ENCODE results near the gene GTF2F2. TPM values are rescaled to one million over a fixed set of nuclear protein-coding genes. Genes with fewer than 3 reads are reported as not detected.

Gene GTF2F2
- total RNA-seq, 1 experiment from 2014 or later: 21.7 TPM

GRCh38 chr13:45195421-45195820 lies 75.1 kb downstream of the GTF2F2 start:
- H3K27me3 ChIP-seq (ENCODE audit: control insufficient read depth, insufficient read depth, low read length): no peaks in the 10 kb centered on the region
- no peak for DNase-seq (ENCODE audit: low read depth, low spot score)
- TF ChIP-seq REST (IDR thresholded peaks at IDR 0.05; ENCODE audit: insufficient read depth in 1 of 2, low read depth in 2 of 2, low read length in 1 of 2) (no peak), CTCF (IDR thresholded peaks at IDR 0.05) (no peak), POLR2AphosphoS5 (IDR thresholded peaks at IDR 0.05; ENCODE audit: low read depth, low read length) (no peak)
- no peak overlapping the region for H3K4me3 ChIP-seq (ENCODE audit: low read depth in 2 of 2, low read length in 2 of 2)
- ChIA-PET CTCF (no interaction called here), POLR2A (no interaction called here)
- no TSS peak for BruUV-seq (replicated peaks)
- peaks cover 2% of the 10 kb centered on the region for H3K4me1 ChIP-seq (ENCODE audit: control insufficient read depth, insufficient read depth, low read length)
- no peaks in the 10 kb centered on the region for H3K9me3 ChIP-seq (ENCODE audit: control insufficient read depth, insufficient read depth, low read depth, low read length)
- intact Hi-C loops (cut with micrococcal nuclease; ENCODE audit: unreplicated experiment): no loop called here
- in situ Hi-C loops (cut with HindIII; ENCODE audit: low pct_unique_long_range_greater_than_20kb, low sequenced_read_pairs): no loop called here
- H3K27ac ChIP-seq (ENCODE audit: low read length): no peak overlapping the region
- ATAC-seq: no peak
- no peaks in the 10 kb centered on the region for H3K36me3 ChIP-seq (ENCODE audit: control insufficient read depth, insufficient read depth, low read length)

- DNase-seq (ENCODE audit: low read depth, low spot score) (no peak), ATAC-seq (no peak)
- CTCF ChIA-PET: no interaction called here
- TF ChIP-seq TCF7L2 (IDR thresholded peaks at IDR 0.05; ENCODE audit: low read depth, low read length) (no peak), CTCF (IDR thresholded peaks at IDR 0.05) (no peak), POLR2AphosphoS5 (IDR thresholded peaks at IDR 0.05; ENCODE audit: low read depth, low read length) (no peak), REST (IDR thresholded peaks at IDR 0.05; ENCODE audit: insufficient read depth in 1 of 2, low read depth in 2 of 2, low read length in 1 of 2) (no peak), SIN3A (IDR thresholded peaks at IDR 0.05; ENCODE audit: borderline replicate concordance, insufficient read depth, low read depth, low read length) (no peak)
- Histone ChIP-seq H3K36me3 (ENCODE audit: control insufficient read depth, insufficient read depth, low read length) (no peaks in the 10 kb centered on the region), H3K4me1 (ENCODE audit: control insufficient read depth, insufficient read depth, low read length) (peaks cover 2% of the 10 kb centered on the region), H3K27ac (ENCODE audit: low read length) (no peak overlapping the region), H3K4me3 (ENCODE audit: low read depth in 2 of 2, low read length in 2 of 2) (no peak overlapping the region), H3K27me3 (ENCODE audit: control insufficient read depth, insufficient read depth, low read length) (no peaks in the 10 kb centered on the region), H3K9me3 (ENCODE audit: control insufficient read depth, insufficient read depth, low read depth, low read length) (no peaks in the 10 kb centered on the region)
- POLR2A ChIA-PET: interaction anchor here (0.5 kb wide), 1 partner anchor 54 kb away, joined by 6 read pairs; no protein-coding TSS in a partner anchor
- in situ Hi-C loops (cut with HindIII; ENCODE audit: low pct_unique_long_range_greater_than_20kb, low sequenced_read_pairs): no loop called here
- intact Hi-C loops (cut with micrococcal nuclease; ENCODE audit: unreplicated experiment): no loop called here
- BruUV-seq (replicated peaks): no TSS peak
These were observed 75.8 kb downstream of the GTF2F2 start for GRCh38 chr13:45196096-45196495.

Measured in Panc1 (cell line).